HL-60/S4 treated with phorbol 12-myristate 13-acetate at 8.2 ng/mL for 4 days and 3 days (cell line): ENCODE data around the gene AMER1.

Source experiments
- in situ Hi-C: fragments of 300-500 bp; cut with MboI; formaldehyde crosslinking; loops from 2 replicates; pipeline ENCODE4 v1.15.0; 2022; ENCODE audit warnings: low sequenced_read_pairs

AMER1 gene

DNA sequence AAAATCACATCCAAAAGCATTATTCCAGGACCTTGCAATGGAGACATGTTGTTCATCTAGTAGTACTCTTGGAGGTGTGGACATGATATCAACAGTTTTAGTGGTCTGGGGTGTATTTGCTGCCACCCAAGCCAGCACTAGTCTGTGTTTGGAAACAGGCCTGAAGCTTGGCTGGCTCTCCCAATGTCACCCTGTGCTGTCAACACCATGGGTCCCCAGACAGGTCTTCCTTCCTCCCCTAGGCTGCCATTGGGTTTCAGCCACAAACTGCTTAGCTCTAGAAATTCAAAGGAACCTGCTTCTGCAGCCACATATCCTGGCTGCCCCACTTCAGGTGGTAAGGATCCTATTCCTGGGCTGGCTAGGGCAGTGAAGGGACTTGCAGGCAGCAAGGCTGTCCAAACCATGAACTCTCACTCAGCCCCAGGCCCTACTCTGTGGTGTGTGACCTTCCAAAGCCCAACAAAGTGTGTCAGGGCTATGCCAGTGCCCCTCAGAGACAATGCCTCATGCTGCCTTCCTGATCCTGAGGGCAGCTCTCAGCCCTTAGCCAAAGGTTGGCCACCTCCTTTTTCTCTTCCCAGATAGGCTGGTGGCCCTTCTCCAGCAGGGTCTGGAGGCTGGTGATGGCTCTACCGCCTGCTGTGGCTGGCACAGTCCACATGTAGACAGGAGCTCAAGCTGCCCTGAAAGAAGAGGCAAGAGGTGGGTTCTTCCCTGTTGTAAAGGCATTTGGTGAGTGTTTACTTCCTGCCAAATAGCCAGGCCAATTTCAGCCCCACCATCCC, 18.3 kb downstream of the AMER1 start:
- in situ Hi-C loops: no loop called here

DNA sequence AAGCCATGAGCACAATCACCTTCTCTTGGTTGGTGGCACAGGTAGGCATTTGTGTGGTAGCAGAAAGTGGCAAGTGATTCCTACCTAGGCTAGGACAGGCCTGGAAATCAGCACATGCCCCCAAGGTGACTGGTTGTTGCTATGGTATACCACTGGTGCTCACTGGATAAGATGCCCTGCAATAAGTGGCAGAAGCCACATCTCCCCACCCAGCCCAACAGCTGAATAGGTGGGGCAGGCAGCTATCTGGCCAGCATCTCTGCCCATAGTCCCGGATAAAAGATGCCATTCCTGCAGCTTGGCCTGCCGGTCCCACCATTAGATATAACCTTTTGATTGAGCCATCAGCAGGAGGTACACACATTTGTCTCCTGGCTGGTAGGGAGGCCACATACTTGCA, 21.1 kb downstream of the AMER1 start:
- in situ Hi-C loops: no loop called here

DNA sequence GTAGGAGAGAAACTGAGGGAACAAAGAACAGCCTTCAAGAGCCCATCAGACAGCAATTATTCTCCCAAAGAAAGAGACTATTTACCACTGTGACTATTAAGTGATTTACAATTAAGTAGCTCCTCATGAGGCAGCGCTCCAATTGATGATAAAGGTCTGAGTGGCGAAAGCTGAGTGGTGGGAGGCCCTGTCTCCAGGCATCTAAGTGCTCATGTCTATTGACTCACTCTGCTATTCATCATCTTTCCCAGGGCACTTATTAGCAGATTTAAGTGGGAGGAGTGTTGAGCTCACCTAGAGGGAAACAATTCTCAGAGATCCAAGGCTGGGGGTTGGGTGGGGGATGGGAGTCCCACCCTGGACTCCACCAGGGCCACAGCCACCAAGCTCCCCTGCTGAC, 23.3 kb downstream of the AMER1 start:
- in situ Hi-C loops: no loop called here

DNA sequence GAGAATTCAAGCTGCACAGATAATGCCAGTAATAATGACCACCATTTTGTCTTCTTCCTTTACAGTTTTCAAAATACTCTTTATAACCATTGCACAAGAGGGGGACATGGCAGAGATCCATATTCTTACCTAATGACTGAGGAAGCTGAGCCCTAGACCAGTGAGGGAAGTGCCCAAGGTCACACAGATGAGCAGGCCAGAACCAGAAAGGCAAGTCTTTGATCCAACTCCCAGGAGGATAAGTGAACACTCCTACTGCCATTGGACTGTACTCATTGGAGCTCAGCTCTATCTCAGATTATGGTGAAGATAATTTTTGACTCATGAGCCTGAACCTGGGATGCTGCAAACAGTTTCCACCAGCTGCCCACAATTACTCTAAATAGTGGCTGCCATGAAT, 28.6 kb downstream of the AMER1 start:
- in situ Hi-C loops: no loop called here

DNA sequence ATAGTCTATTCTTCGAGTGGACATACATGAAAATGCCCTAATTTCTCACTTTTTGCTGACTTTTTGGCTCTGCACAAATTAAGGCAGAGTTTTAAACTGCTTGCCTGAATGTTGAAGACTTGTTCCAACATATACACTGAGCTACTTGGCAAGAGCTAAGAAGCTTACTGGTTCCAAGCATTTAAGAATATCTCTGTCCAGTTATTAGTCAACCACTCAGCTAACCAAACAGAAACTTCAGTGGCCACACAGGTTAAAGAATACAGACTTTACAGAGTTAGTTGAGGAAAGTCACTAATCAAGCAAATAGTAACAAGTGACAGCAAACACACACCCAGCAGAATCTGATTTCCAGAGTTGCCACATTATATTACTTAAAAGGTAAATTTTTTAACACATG, 35.5 kb downstream of the AMER1 start:
- in situ Hi-C loops: no loop called here

DNA sequence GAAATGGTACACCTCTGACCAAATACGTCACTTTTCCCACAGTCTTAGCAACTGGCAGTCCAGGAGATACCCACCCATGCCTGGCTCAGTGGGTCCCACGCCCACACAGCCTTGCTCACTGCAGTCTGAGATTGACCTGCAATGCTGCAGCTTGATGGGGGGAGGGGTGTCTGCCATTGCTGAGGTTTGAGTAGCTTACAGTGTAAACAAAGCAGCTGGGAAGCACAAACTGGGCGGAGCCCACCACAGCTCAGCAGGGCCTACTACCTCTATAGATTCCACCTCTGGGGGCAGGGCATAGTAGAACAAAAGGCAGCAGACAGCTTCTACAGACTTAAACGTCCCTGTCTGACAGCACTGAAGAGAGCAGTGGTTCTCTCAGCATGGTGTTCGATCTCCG, 52.7 kb downstream of the AMER1 start:
- in situ Hi-C loops: no loop called here

DNA sequence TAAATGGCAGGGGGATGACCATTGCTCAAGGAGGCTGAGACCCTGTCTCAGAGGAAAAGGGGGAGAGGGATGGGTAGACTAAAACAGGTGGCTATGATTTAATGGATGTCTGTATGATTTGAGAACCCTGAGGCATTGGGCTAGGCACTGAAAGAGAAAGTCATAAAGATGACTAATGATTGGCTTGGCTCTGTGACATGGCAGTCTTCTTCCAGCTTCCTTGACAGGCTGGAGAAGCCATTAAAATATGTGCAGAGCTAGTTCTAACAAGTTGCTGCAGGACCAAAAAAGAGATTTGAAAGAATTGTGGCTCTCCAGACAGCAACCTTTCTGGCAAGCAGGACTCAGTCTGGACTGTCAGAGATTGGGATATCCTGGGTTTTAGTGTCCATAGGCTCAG, 53.6 kb downstream of the AMER1 start:
- in situ Hi-C loops: no loop called here

DNA sequence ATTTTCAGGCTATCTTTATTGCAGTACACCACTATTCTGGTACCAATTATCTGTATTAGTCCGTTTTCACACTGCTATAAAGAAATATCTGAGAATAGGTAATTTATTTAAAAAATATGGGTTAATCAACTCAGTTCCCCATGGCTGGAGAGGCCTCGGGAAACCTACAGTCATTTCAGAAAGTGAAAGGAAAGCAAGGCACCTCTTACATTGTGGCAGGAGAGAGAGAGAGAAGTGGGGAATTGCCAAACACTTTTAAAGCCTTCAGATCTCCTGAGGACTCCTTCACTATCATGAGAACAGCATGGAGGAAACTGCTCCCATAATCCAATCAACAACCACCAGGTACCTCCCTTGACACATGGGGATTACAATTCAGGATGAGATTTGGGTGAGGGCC, 54.7 kb downstream of the AMER1 start:
- in situ Hi-C loops: no loop called here
